Right ventricle myocardium superior (tissue), 1 donor: ENCODE results near the gene TMOD2. TPM values are rescaled to one million over a fixed set of nuclear protein-coding genes. Genes with fewer than 3 reads are reported as not detected.

Experiments
- ATAC-seq: fragments of 200-7000 bp; cut with Tn5 transposase; one replicate; pipeline ENCODE4 v1.9.1; 2020; ENCODE audit warnings: mild to moderate bottlenecking; ENCODE audit not compliant: poor library complexity
- DNase-seq: peaks from one replicate; pipeline ENCODE4 v3.0.0-alpha.2; 2020
- intact Hi-C: fragments of 100-400 bp; cut with DNase I; formaldehyde crosslinking; loops from one replicate; pipeline ENCODE4 v1.11.2; 2022
- total RNA-seq: library from RNA; stranded (reverse); fragmentation: NEBNext Ultra II Directional; extraction: Animal tissue kit (Norgen Biotek cat#: 25700); gene quantifications from one replicate; pipeline ENCODE4 v1.2.1, GENCODE V29; 2021
- donor health status: DM: no; HTN: yes; CAD: no; lungs with severe emphysema.

The TMOD2 gene
- total RNA-seq, 1 donor from 2014 or later = 7.3 TPM

GRCh38 chr15:51731549-51732267 lies 19.7 kb upstream of the TMOD2 start:
- intact Hi-C loops = no loop called here
- ATAC-seq = peak; percentile 78
- DNase-seq = no peak

- DNase-seq (no peak), ATAC-seq (no peak)
- intact Hi-C loops = no loop called here
Observed at GRCh38 chr15:51732646-51733045, 18.8 kb upstream of the TMOD2 start.

DNA sequence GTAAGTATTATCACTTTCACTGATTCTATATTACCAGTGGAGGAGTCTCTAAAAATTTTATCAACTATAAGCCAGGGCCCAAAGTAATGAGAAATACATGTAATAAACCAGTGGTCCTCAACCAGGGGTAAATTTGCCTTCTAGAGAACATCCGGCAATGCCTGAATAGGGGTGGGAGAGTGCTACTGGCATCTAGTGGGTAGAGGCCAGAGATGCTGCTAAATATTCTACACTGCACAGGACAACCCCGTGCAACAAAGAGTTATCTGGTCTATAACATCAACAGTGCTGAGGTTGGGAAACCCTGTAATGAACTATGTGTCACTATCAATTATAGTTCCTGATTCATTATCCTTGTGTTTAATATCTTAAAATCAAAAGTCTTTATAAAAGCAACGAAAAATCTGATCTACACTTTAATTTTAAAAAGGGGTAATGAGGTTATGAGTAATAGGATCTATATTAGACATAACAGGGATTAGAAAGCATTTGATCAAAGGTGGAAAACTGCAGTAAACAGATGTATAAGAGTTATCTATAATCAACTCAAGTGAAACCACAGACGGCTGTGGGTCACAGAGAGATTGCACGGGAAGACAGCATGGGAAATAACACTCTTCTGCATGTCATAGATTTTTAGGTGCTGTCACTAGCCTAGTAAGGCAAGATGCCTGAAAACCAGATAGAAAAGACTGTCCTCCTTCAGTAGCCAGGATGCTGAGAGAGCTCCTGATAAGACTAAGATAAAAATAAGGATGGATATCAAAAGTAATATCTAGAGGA lies 16.0 kb upstream of the TMOD2 start:
- intact Hi-C loops = no loop called here
- DNase-seq = no peak
- ATAC-seq = no peak

DNA sequence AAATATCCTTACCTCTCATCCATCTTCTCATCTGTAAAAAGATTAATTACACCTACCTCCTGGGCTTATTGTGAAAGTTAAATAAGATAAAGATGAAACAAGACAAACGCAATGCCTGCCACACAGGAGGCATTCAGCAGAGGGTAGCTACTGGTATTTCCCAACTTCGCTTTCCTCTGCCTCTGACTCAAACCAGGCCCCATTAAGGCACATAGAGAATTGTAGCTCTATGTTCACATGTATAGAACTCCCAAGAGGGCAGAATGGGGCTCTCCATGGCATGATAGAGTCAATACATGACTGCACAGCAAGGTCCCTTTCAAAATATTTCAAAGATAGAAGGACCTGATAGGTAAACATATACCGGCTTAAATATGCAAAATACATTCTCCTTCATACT lies 15.3 kb upstream of the TMOD2 start:
- DNase-seq (no peak), ATAC-seq (no peak)
- intact Hi-C loops = no loop called here

DNA sequence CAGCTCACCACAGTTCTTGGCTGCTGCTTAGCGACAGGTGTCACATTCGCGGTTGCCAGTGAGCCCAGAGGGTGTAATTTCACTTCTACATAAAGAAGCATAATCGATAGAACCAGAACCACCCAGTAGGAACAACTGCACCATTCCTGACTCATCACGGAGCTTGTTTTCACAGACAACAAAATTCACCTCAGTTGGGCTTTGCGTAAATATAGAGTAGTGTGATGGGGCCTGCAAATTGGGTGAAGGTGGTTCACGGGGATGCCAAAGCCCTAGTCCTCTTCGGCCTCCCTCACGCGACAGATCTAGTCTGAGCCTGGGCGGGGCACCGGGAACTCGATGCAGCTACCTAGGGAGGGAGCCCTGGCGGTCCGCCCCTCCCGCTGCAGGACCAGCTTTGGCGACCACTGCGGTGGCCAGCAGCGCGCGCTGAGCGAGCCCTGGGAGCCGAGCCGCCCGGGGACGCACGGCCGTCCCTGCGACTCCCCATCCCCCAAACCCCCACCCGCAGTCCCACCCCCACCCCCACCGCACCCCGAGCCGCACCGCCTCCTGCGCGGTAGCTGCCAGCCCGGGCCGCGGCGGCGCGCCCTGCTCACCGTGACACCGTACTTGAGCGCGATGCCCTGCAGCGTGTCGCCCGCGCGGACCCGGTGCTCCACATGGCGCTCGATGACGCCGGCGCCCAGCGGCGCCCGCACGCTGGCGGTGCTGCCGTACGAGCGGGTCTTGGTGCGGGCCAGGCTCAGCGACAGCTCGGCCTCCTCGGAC lies 14.5 kb upstream of the TMOD2 start:
- DNase-seq (peak; percentile 67), ATAC-seq (peak; percentile 61)
- intact Hi-C loops = no loop called here

GRCh38 chr15:51737522-51738305 lies 13.7 kb upstream of the TMOD2 start, which contains the start of gene LYSMD2:
Gene LYSMD2 (minus strand): TSS chr15:51737655. CDS start chr15:51737622, 33 bp downstream.
- peak; percentile 92 for DNase-seq
- peak; percentile 96 for ATAC-seq
- intact Hi-C loops = no loop called here

- ATAC-seq = no peak
- intact Hi-C loops = no loop called here
- DNase-seq = no peak
Observed at GRCh38 chr15:51738553-51738952, 12.8 kb upstream of the TMOD2 start.

DNA sequence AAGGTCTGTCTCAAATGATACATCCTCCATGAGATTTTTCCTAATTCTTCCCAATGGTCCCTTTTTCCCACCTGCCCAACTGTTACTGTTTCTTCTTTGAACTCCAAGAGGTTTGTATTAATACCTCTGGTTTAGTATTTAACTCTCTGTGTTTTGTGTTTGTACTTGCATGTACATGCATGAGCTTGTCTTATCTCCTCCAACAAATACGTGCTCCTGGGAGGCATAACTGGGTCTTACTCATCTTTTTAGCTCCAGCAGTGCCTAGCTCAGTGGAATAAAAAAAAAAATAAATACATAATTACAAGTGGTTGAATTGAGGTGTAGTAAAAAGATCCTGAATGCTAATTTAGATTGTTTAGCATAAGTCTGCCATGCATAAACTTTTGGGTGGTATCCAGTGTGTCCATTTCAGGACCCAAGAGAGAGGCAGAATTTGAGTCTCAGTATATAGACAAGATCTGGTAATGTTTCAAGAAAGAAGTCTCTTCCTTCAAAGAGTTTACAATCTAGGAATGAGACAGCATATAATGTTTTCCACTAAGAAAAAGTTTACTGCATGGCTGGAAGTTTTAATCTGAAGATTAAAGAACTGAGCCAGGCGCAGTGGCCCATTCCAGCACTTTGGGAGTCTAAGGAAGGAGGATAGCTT lies 12.2 kb upstream of the TMOD2 start:
- no peak for DNase-seq
- ATAC-seq = no peak
- intact Hi-C loops = no loop called here

DNA sequence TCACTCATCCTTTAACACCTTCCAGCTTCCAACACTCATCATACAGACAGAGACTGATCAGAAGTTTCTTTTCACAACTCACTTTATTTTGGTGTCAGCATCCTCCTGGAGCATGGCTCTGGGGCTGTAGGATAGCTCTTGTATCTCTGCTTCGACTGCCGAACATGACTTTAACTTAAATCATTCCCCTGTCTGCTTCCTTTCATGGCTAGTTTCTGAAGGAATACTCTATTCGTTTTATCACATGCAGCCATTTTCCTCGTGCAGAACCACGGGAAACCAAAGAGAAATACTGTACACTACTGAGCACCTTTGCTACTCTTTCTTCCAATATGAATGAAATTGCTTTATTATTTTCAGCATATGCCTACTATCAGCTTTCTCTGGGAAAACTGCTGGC lies 2.1 kb upstream of the TMOD2 start:
- ATAC-seq = no peak
- intact Hi-C loops = no loop called here
- DNase-seq = no peak

- DNase-seq = no peak
- intact Hi-C loops = no loop called here
- ATAC-seq = no peak
Observed at GRCh38 chr15:51750186-51750585, 1.2 kb upstream of the TMOD2 start.

DNA sequence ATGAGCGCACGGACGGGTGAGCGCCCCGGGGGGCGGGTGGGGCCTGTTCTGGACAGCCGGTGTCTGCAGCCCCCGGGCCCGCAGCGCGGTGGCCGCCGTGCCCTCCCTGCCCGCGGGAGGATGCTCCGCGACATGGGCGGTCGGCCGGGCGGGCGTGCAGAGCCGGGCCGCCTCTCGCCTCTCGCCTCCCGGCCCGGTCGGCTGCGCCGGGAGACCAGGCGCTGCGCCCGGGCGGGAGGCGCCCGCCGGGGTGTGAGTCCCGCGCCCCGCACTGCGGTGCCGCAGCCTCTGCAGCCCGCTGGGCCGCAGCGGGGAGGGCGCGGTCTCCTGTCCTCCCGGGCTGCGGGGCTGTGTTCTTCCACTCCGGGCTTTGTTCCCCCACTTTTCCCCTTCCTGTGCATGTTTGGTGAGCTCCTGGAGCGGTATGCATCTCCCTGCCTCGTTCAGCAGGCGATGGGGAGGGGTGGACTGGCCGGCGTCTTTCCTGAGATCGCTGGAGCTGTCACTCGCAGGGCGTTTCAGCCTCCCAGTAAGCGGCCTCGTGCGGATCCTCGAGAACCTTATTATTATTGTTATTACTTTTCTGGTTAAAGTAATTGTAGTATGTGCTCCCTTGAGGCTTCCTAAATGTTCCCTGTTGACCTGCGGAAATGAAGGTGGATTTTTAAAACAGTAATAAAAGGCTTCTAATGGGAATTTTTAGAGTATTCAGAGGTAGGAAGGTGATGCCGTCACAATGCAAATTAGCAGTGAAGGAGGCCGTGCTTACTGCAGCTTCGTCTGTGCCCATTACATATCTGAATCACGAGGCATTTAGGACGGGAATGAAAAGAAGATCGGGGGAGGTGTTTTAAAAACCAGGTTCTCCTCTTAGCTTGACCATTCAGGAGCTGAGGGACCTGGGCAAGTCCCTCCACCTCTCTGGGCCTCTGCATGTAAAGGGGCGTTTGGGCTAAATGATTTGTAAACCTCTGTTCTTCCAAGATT lies 593 bp downstream of the TMOD2 start:
- intact Hi-C loops = no loop called here
- DNase-seq = peak; percentile 52
- ATAC-seq = peak; percentile 47

GRCh38 chr15:51752888-51753287 lies 1.5 kb downstream of the TMOD2 start:
- ATAC-seq = no peak
- intact Hi-C loops = no loop called here
- no peak for DNase-seq

DNA sequence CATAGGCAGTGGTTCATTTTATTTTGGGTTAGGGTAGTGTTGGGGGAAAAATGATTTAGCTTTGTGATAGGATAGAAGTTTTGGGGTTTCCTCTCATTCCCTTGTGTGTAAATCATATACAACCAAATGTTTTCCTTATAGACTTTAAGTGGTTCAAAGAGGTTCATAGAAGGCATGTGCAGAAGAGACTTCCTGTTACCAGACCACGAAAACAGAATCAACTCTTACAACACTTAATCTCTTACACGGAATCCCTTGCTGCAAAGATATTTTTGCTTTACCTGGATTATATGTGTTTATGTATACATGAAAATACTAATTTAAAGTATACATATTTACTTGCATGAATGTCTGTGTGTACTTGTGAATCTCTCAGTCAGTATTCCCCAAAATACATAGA lies 2.9 kb downstream of the TMOD2 start:
- intact Hi-C loops = no loop called here
- no peak for ATAC-seq

DNA sequence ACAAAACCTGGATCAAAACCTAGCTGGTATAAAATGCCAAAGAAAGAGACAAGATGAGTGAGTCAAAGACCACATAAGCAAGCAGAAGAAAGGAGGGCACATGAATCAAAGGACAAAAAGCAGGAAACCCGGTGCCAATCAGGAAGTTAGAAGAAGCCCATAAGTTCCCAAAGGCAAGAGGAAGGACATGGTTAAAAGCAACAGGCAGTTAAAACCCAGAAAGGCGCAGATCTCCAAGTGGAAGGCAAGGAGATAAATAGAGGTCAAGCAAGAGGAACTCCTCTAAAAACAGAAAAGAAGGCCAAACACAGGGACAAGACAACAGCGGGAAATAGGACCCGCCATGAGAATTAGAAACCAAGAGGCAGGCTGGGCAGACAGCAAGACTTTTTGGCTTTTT lies 4.4 kb downstream of the TMOD2 start:
- intact Hi-C loops = no loop called here
- DNase-seq = no peak
- ATAC-seq = no peak

More for the DNA sequence above, 2.9 kb downstream of the TMOD2 start:
- DNase-seq = no peak

- intact Hi-C loops = no loop called here
- DNase-seq = no peak
- no peak for ATAC-seq
Observed at GRCh38 chr15:51756482-51756881, 5.1 kb downstream of the TMOD2 start.

DNA sequence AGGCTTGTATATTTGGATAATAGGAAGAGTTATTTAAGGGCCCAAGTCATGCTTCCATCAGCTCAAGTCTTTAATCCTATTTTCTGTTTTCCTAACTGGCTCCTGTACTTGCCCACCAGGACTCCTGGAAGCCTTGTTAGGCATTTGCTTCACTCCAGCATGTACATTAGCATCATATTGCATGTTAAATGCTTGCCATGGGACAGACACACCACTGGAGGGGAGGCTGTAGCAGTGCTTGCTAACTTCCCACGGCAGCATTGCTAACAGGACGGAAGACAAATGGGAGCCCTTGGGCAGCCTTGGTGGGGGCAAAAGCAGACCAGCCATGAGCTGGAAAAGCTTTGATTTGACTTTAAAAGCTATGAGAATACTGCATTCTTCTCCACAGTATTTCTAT lies 6.1 kb downstream of the TMOD2 start:
- intact Hi-C loops = no loop called here
- DNase-seq (no peak), ATAC-seq (no peak)

DNA sequence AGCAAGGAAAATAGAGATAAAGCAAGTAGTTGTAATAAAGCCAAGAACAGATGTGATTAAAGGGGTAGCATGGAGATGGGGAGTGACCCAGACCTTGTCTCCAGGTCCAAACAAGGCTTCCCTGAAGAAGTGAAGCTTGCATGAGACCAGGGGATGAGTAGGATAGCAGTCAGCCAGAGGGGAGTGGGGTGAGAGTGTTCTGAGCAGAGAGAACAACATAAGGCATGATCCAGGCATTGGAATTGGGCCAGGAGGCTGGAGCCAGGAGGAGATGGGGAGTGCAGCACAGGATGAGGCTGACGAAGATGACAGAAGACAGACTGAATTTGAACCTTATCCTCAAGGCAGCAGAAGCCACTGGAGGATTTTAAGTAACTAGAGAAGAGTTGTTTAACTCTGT lies 7.2 kb downstream of the TMOD2 start:
- intact Hi-C loops = no loop called here
- ATAC-seq (peak; percentile 86), DNase-seq (peak; percentile 72)
